HG02678 (cell line): Measurements from ENCODE around the gene UBXN1.

Experiments used
- ATAC-seq: cut with Tn5 transposase; IDR thresholded peaks from one replicate; pipeline ENCODE4 v1.9.1; 2021; ENCODE audit warnings: mild to moderate bottlenecking, moderate library complexity; ENCODE audit not compliant: unreplicated experiment

Gene UBXN1

DNA sequence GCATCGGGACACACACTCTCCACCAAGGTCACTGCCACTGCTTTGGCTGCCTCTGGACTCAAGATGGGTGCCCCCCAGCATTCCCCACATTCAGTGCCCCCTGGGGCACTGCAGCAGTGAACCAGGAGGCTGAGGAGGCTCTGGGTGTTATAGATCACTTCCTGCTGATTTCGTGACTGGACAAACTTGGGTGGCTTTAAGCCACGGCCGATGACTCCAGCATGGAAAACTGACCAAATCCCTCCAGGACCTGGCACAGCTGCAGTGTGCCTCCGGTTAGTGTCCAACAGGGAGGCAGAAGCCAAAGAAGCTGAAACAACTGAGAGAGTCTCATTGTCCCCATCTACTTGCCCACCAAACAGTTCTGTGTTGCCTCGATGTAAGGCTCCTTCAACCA, 31.3 kb downstream of the UBXN1 start:
- ATAC-seq = no peak

DNA sequence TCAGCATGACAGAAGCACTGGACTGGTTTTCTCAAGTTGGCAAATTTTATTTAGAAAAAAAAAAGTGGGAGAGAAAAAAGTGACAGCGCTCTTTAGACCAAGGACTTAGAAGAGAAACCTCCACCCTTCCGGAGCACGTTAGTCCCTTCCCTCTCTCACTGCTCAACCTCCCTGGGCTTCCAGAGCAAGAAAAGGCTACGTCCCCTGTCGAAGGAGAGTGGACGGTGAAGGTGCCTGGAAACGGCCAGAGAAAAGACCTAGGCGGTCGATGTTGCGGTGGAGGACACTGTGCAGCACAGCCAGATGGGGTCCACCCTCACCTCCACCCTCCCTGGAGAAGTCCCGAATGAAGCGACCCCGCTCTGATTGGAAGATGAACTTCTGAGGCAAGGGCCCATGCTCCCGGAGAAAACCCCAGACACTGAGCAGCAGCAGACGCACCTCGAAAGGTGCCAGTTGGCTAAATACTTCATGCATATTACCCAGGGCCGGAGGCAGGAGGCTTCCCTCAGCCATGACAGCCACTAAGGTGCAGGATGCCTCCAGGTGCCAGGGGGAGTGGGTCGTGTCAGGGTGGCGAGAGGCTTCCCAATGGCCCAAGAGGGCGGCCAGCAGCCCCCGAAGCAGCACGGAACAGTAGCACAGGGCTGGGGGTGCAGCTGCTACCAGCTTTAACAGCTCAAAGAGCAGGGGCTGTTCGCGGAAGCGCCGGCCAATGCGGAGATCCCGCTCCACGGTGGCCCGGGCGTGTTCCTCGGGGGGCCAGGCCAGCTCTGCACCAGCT, 31.9 kb downstream of the UBXN1 start:
- ATAC-seq = no peak

DNA sequence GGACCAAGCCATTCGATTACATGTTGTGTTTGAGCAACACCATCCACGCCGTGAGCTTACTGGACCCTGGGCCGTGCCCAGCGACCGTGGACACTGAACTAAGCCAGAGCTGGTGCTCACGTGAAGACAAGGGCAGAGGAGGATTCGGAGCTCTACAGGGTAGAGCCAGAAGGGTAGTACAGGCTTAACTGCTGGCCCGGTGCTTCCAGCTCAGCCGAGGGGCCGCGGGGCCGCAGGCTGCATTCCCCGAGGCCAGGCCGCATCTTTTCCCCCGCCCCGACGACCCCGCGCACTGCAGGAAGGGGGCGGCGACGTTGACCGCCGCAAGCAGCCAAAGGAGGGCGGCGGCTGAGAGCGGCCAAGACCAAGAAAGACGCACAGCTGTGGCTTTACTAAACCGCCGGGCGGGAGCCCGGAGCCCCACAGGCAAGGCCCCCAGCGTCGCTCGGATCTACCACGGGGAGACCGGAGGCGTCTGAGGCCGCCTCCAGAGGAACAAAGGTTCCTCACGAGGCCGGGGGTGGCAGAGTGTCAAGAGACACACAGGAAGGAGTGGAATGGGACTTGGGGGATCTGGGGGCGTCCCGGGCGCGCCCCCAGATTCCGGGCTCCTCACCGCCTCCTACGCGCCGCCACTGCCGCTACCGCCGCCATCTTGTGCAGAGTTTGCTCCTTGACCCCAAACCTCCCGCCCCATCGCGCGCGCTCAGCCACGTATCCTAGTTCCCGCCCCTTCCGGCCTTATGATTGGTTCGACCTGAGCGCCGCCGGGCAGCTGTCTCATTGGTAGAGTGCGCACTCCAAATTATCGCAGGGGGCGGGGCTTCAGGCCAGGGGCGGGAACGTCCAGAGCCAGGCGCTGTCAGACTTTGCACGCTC, 32.7 kb downstream of the UBXN1 start, which contains the start of gene GANAB:
GANAB (minus strand) TSS at position 668 of the 879 bp plus-strand sequence; CDS start at position 654, 14 bp downstream.
- ATAC-seq = peak; percentile 96

DNA sequence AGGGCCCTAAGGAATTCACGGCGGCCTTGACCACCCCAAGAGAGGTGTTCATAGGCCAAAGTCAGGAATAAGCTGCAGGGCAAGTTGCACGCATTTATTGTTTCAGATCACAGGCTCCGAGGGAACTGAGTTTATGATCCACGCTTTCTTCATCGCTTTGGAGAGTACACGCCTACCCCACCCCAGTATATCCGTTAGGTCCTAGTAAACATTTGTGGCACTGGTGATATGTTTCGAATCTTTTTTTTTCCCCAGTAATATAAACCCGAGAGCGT, 33.3 kb downstream of the UBXN1 start:
- ATAC-seq = no peak

DNA sequence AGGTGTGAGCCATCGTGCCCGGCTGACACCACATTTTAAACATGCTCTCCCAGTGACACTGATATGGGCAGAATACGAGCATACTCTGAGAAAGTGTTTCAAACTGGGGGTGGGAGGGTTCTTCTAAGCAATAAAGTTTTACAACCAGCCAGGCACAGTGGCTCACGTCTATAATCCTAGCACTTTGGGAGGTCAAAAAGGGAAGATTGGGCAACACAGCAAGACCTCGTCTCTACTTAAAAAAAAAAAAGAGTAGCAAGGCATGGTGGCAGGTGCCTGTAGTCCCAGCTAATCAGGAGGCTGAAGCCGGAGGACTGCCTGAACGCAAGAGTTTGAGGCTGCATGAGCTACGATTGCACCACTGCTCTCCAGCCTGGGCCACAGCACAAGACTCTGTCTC, 34.7 kb downstream of the UBXN1 start:
- ATAC-seq = no peak

DNA sequence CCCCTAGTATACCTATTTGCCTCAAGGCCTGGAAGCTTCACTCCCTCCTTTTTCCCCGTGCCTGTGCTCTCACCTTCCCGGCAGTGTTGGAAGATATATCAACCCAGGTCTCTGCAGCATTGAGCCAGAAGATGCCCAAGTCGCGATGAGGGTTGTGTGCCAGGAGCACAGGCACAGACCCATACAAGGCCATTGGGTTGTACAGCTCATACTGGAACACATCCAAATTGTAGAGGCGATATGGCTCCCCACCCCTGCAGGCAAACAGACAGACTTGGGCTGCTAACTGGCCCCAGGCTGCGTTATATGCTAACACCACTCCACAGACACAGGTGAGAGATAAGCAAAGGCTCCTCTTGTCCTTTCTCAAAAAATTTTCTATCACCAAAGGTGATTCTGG, 46.4 kb downstream of the UBXN1 start:
- ATAC-seq = no peak

DNA sequence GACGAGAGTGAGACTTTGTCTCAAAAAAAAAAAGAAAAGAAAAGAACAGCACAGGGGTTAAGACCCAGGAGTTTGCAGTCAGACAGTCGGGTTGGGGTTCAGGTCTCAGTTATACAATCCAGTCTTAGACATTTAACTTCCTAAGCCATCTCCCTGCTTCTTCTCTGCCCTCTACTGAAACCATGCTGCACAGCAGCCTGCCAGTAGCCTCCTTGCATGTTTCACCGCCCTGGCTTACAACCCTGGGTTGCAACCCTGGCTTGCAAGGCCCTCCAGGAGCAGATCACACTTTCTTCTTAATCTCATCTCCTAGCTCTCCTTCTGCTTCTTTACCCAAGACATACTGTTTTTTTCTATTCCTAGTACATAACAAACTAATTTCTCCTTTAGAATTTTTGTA, 51.2 kb downstream of the UBXN1 start:
- no peak for ATAC-seq
